ENCODE results near the gene SLC25A25.

Gene SLC25A25

GRCh38 chr9:128114326-128115186, 46.5 kb downstream of the SLC25A25 start:
- DNase-seq: no peak

GRCh38 chr9:128115187-128116103, 47.4 kb downstream of the SLC25A25 start:
- DNase-seq: no peak

- no peak for DNase-seq
Observed at GRCh38 chr9:128116104-128117083, 48.4 kb downstream of the SLC25A25 start.

- peak; percentile 90 for DNase-seq
Observed at GRCh38 chr9:128117613-128118471, 49.8 kb downstream of the SLC25A25 start.

GRCh38 chr9:128118472-128118857, 50.4 kb downstream of the SLC25A25 start:
- DNase-seq: no peak

GRCh38 chr9:128118971-128119665, 51.1 kb downstream of the SLC25A25 start:
- DNase-seq: no peak

- no peak for DNase-seq
Observed at GRCh38 chr9:128120061-128120740, 52.2 kb downstream of the SLC25A25 start.

GRCh38 chr9:128120741-128121465, 52.9 kb downstream of the SLC25A25 start:
- DNase-seq: no peak

- DNase-seq: no peak
Observed at GRCh38 chr9:128121466-128121810, 53.4 kb downstream of the SLC25A25 start.

GRCh38 chr9:128121924-128122808, 54.1 kb downstream of the SLC25A25 start:
- no peak for DNase-seq

GRCh38 chr9:128122809-128123175, 54.8 kb downstream of the SLC25A25 start:
- no peak for DNase-seq

- DNase-seq: no peak
Observed at GRCh38 chr9:128123451-128124080, 55.5 kb downstream of the SLC25A25 start.

GRCh38 chr9:128124451-128124850, 56.4 kb downstream of the SLC25A25 start:
- no peak for DNase-seq

- no peak for DNase-seq
Observed at GRCh38 chr9:128124873-128125579, 57.0 kb downstream of the SLC25A25 start.

GRCh38 chr9:128125580-128126354, 57.7 kb downstream of the SLC25A25 start:
- DNase-seq: no peak

- DNase-seq: peak; percentile 45
Observed at GRCh38 chr9:128127568-128127989, 59.5 kb downstream of the SLC25A25 start, which contains the start of gene PTGES2. Gene PTGES2 (minus strand): TSS chr9:128127729. CDS start chr9:128127717, 12 bp downstream.

All from DMS79 treated with DMSO at 0.1 percent for 48 hours (cell line).